ENCODE measurements around the gene GPR156.

DNA sequence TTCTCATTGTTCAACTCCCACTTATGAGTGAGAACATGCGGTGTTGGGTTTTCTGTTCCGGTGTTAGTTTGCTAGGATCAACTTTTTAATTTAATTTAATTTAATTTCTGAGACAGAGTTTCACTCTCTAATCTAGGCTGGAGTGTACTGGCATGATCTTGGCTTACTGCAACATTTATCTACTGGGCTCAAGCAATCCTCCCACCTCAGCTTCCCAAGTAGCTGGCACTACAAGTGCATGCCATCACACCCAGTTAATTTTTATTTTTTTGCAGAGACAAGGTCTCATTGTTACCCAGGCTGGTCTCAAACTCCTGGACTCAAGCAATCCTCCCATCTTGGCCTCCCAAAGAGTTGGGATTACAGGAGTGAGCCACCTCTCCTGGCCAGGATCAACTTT lies 82.7 kb downstream of the GPR156 start:
- TF ChIP-seq, protein P1, sequence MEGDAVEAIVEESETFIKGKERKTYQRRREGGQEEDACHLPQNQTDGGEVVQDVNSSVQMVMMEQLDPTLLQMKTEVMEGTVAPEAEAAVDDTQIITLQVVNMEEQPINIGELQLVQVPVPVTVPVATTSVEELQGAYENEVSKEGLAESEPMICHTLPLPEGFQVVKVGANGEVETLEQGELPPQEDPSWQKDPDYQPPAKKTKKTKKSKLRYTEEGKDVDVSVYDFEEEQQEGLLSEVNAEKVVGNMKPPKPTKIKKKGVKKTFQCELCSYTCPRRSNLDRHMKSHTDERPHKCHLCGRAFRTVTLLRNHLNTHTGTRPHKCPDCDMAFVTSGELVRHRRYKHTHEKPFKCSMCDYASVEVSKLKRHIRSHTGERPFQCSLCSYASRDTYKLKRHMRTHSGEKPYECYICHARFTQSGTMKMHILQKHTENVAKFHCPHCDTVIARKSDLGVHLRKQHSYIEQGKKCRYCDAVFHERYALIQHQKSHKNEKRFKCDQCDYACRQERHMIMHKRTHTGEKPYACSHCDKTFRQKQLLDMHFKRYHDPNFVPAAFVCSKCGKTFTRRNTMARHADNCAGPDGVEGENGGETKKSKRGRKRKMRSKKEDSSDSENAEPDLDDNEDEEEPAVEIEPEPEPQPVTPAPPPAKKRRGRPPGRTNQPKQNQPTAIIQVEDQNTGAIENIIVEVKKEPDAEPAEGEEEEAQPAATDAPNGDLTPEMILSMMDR (IDR thresholded peaks at IDR 0.05): no peak
- TF ChIP-seq HDAC2 (IDR thresholded peaks at IDR 0.05): no peak
- no peak for TF ChIP-seq POLR2A (IDR thresholded peaks at IDR 0.05; ENCODE audit: low read length)
- no peak for TF ChIP-seq MAZ (IDR thresholded peaks at IDR 0.05; ENCODE audit: borderline replicate concordance, low read depth, low read length)
- TF ChIP-seq ESRRA (IDR thresholded peaks at IDR 0.05; ENCODE audit: borderline replicate concordance, low read length): no peak
- TF ChIP-seq, protein P2, sequence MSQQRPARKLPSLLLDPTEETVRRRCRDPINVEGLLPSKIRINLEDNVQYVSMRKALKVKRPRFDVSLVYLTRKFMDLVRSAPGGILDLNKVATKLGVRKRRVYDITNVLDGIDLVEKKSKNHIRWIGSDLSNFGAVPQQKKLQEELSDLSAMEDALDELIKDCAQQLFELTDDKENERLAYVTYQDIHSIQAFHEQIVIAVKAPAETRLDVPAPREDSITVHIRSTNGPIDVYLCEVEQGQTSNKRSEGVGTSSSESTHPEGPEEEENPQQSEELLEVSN (IDR thresholded peaks at IDR 0.05; ENCODE audit: borderline replicate concordance, low read depth): no peak
- TF ChIP-seq NPAS2 (CRISPR knock-in tag; IDR thresholded peaks at IDR 0.05; ENCODE audit: borderline replicate concordance): no peak
- TF ChIP-seq MYC (IDR thresholded peaks at IDR 0.05; ENCODE audit: borderline replicate concordance, low read length): no peak
- TF ChIP-seq, protein P3, sequence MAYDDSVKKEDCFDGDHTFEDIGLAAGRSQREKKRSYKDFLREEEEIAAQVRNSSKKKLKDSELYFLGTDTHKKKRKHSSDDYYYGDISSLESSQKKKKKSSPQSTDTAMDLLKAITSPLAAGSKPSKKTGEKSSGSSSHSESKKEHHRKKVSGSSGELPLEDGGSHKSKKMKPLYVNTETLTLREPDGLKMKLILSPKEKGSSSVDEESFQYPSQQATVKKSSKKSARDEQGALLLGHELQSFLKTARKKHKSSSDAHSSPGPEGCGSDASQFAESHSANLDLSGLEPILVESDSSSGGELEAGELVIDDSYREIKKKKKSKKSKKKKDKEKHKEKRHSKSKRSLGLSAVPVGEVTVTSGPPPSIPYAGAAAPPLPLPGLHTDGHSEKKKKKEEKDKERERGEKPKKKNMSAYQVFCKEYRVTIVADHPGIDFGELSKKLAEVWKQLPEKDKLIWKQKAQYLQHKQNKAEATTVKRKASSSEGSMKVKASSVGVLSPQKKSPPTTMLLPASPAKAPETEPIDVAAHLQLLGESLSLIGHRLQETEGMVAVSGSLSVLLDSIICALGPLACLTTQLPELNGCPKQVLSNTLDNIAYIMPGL (CRISPR knock-in tag; IDR thresholded peaks at IDR 0.05; ENCODE audit: borderline replicate concordance): no peak
- TF ChIP-seq CHD4 (IDR thresholded peaks at IDR 0.05; ENCODE audit: borderline replicate concordance): no peak

Measured in A549 (cell line).